Stimulated activated CD4-positive, alpha-beta T cell treated with anti-CD3 and anti-CD28 coated beads, Interleukin-1b, Interleukin-23, amount 100 ng/mL, for 48 hours (primary cell): ENCODE results near the gene PRKG1.

Source experiments
- DNase-seq: peaks from one replicate; pipeline ENCODE4 v3.0.0-alpha.2; 2020

PRKG1 gene

GRCh38 chr10:51907361-51907760, 833.1 kb downstream of the PRKG1 start:
- no peak for DNase-seq

- no peak for DNase-seq
Measured at GRCh38 chr10:51910189-51910588, 835.9 kb downstream of the PRKG1 start.

- DNase-seq = no peak
Measured at GRCh38 chr10:51910596-51910995, 836.3 kb downstream of the PRKG1 start.

GRCh38 chr10:51911723-51912122, 837.4 kb downstream of the PRKG1 start:
- DNase-seq = no peak

GRCh38 chr10:51915031-51915542, 840.8 kb downstream of the PRKG1 start:
- no peak for DNase-seq

- no peak for DNase-seq
Measured at GRCh38 chr10:51918440-51918839, 844.2 kb downstream of the PRKG1 start.

GRCh38 chr10:51918884-51919325, 844.6 kb downstream of the PRKG1 start:
- DNase-seq = no peak

GRCh38 chr10:51920672-51921071, 846.4 kb downstream of the PRKG1 start:
- DNase-seq = no peak

GRCh38 chr10:51924359-51924758, 850.1 kb downstream of the PRKG1 start:
- no peak for DNase-seq

- DNase-seq = no peak
Measured at GRCh38 chr10:51926337-51926736, 852.0 kb downstream of the PRKG1 start.

- DNase-seq = no peak
Measured at GRCh38 chr10:51928162-51928561, 853.9 kb downstream of the PRKG1 start.

GRCh38 chr10:51932530-51932929, 858.2 kb downstream of the PRKG1 start:
- no peak for DNase-seq

GRCh38 chr10:51934373-51934772, 860.1 kb downstream of the PRKG1 start:
- DNase-seq = no peak

- DNase-seq = no peak
Measured at GRCh38 chr10:51935341-51935740, 861.1 kb downstream of the PRKG1 start.

- DNase-seq = no peak
Measured at GRCh38 chr10:51937308-51938140, 863.2 kb downstream of the PRKG1 start.

GRCh38 chr10:51950371-51950995, 876.2 kb downstream of the PRKG1 start:
- no peak for DNase-seq

GRCh38 chr10:51950996-51951555, 876.8 kb downstream of the PRKG1 start:
- no peak for DNase-seq

- DNase-seq = no peak
Measured at GRCh38 chr10:51951601-51952000, 877.3 kb downstream of the PRKG1 start.

GRCh38 chr10:51952056-51952455, 877.8 kb downstream of the PRKG1 start:
- DNase-seq = no peak

GRCh38 chr10:51955696-51956095, 881.4 kb downstream of the PRKG1 start:
- DNase-seq = no peak

GRCh38 chr10:51956822-51957221, 882.5 kb downstream of the PRKG1 start:
- no peak for DNase-seq

GRCh38 chr10:51960494-51960895, 886.2 kb downstream of the PRKG1 start:
- DNase-seq = no peak

GRCh38 chr10:51961401-51961800, 887.1 kb downstream of the PRKG1 start:
- DNase-seq = no peak

GRCh38 chr10:51964630-51965029, 890.3 kb downstream of the PRKG1 start:
- no peak for DNase-seq
